Occipital lobe (tissue), 2 donors: Measurements from ENCODE around the gene POU2F2. TPM values are rescaled to one million over a fixed set of nuclear protein-coding genes. Genes with fewer than 3 reads are reported as not detected.
"Not testable (repeated sequence)": the region's sequence is repeated elsewhere in the genome, so short reads cannot be mapped to it uniquely, and the experiment has no call there.

Experiments used
- DNase-seq: peaks from one replicate; lab custom pipeline; 2025; lab: John Stamatoyannopoulos, UW
- total RNA-seq: library from RNA; depleted of rRNA; stranded (reverse); fragments of >200 nt; gene quantifications from one replicate; pipeline ENCODE4 v1.2.3, GENCODE V29; 2014

Gene POU2F2
- total RNA-seq, 1 donor from 2014 or later = 3.0 TPM

DNA sequence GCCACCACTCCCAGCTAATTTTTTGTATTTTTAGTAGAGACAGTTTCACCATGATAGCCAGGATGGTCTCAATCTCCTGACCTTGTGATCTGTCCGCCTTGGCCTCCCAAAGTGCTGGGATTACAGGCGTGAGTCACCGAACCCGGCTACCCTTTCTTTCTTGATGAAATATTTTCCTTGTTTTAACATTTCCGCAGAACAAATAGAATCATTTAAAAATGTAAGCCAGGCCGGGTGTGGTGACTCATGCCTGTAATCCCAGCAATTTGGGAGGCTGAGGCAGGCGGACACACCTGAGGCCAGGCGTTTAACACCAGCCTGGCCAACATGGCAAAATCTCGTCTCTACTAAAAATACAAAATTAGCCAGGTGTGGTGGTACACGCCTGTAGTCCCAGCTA lies 32.0 kb downstream of the POU2F2 start:
- not testable (repeated sequence) for DNase-seq

DNA sequence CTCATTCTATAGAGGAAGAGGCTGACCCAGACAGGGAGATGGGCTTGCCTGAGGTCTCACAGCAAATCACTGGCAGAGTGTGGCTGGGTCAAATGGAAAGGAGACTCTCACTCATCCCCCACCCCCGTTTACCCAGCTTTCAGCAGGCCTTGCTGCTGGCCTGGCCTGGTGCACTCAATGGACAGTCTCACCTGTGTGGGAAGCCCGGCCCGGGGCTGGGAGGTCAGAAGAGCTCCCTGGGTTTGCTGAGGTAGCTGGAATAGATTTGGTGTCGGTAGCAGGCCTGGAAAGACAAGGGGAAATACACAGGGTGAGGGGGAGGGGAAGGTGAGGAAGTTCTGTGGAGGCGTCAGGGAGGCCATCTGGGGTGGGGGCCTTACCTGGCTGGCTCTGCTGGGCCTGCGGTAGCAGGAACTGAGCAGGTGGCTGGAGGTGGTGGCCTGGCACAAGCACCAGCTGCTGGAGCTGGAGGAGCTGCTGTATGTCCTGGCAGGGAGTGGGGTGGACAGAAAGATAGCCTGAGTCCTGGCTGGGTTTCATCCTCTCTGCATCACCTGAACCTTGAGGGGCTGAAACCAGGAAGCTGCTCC lies 32.8 kb downstream of the POU2F2 start:
- DNase-seq = no peak

DNA sequence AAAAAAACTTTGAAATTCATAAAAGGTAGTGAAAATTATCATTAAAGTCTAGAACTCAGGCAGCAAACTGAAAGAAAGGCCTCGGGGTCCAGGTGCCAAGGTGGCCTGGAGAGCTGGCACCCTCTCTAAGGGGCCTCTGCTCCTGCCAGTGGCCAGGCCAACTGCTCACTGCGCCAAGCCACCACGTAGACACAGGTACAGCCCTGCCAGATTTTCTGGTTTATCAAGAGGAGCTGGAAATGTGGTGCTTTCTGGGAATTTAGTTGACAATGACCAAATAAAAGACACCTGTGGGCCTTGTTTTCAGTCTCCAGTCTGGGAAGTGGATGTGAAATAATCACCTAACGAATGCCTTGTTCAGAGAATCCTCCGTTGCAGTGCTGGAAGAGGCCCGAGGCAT lies 33.5 kb downstream of the POU2F2 start:
- no peak for DNase-seq

DNA sequence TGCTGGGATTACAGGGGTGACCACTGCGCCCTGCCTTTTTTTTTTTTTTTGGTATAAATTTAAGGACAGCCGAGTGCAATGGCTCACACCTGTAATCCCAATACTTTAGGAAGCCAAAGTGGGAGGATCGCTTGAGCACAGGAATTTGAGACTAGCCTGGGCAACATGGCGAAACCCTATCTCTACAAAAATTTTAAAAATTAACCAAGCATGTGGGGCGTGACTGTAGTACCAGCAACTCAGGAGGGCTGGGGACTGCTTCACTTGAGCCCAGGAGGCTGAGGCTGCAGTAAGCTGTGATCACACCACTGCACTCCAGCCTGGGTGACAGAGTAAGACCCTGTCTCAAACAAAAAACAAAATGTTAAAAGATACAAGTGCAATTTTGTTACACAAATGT lies 34.8 kb downstream of the POU2F2 start:
- DNase-seq = no peak

DNA sequence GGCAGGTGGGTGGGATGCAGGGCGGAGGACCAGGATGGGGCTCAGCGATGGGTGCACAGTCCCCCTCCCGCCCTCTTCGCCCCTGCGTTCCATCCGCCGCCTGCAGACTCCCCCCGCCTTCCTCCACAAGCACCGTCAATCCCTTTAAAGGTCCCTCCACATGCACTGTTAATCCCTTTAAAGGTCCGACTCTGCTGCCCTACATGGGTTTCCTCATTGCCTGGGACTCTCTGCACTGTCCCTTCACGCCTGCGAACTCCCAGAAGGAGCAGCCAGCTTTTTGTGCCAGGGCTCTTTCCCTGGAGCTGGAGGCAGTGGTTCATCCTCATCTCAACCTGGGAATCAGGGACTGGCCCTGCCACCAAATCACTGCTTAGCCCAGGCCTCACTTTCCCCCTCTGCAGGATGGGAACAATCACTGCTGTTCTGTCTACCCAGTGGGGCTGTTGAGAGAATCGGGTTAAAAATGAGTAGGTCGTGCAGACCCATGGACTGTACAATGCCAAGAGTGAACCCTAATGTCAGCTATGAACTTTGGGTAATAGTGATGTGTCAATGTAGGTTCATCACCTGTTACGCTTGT lies 35.9 kb downstream of the POU2F2 start:
- no peak for DNase-seq

DNA sequence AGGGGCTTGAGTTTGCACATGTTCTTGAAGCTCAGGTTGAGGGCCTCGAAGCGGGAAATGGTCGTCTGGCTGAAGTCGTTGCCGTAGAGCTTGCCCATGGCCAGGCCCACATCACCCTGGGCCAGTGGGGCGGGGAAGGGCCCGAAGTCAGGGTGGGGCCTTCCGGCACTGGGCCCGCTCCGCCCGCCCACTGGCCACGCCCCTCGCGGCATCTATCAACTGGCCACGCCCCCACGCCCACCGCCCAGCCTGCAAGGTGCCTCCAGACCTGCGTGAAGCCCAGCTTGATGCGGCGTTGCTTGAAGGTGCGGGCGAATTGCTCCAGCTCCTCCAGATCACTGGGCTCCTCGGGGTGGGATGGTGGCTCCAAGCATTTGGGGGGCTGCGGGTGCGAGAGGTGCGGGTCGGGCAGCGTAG lies 36.4 kb downstream of the POU2F2 start:
- DNase-seq = no peak

DNA sequence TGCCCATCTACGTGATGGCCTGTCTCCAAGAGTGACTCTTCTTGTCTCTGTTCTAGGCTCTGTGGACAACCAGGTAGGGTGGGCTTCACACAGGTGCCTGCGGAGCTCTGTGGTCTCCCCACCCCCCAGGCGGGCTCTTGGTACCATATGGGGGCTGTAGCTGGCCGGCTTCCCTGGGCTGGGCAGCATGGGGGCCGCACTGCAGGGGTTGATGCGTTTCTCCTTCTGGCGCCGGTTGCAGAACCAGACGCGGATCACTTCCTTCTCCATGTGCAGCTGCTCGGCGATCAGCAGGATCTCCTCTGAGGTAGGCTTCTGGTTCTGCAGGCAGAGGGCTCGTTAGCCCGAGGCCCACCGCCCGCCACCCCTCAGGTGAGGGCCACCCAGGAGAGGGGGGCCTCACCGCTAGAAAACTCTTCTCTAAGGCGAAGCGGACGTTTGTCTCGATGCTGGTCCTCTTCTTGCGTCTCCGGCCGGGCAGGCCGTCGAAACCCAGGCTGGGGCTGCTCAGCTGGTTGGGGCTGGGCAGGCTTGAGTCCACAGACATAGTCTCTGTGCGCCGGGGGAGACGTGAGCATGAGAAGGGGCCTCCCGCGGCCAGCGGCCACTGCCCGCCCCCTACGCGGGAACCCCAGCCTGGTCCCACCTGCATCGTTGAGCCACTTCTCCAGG lies 37.0 kb downstream of the POU2F2 start:
- no peak for DNase-seq

DNA sequence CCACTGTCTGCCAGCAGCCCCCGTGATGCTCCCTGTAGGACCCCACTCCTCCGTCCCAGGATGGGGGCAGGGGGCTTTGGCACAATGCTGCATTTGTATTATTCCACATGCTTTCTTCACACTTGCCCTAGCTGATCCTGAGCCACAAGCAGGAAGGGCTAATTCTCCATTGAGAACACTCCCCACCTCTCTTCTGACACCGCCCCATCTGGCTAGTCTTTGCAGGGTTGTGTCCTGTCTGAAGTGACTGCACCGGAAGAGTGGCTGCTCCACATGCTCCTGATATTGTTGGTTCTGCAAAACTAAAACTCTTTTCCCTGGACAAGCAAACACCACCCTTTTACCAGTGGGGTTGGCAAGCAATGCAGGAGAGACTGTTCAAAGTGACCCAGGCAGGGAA lies 38.3 kb downstream of the POU2F2 start:
- no peak for DNase-seq

DNA sequence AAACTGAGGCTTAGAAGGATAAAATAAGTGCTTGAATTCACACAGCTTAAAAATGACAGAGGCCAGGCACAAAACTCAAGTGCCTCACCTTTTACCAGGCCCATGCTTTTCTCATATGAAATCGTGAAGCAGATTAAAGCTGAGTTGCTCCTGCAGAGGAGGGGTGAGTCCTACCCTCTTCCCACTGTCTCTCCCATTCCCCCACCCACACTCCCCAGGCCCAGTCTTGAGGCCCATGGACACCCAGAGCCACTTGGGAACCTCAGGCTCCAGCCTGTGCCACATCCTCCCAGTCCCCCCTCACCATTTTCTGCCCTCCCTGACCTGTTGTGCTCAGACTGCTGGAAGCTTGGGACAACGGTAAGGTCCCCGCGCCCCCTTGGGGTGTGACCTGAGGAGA lies 38.7 kb downstream of the POU2F2 start:
- no peak for DNase-seq

DNA sequence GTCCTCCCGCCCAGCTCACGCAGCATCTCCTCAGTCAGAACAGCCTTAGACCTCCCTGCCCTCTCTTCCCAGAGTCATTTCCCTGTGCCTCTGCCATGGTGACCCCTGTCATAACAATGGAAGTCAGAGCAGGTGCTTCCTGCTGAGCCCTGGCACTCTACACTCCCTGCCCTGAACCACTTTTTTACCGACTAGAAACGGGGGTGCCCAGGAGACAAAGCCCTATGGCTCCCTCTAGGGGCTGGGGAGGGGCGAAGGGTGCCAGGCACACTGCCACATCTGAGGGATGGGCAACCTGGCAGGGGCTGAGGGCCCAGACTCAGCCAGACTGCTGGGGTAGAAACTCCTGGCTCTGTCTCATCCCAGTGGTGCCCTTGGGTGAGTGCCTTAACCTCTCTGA lies 39.9 kb downstream of the POU2F2 start:
- no peak for DNase-seq

DNA sequence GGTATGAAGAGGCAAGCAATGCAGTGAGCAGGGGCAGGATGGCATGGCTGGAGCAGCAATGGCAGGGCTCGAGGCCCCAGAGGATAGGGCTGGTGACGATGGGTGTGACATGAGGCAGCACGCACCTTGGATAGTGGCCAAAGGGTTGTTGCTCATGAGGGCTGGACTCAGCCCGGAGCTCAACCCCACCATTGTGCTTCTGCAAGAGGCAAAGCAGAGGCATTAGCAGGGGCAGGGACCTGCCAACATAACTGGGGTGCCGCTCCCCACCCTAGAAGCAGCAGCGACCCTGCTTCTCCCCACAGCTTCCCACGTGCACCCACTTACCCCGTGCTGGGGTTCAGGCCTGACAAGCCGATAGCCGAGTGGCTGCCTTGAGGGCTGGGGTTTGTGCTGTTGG lies 40.5 kb downstream of the POU2F2 start:
- no peak for DNase-seq

DNA sequence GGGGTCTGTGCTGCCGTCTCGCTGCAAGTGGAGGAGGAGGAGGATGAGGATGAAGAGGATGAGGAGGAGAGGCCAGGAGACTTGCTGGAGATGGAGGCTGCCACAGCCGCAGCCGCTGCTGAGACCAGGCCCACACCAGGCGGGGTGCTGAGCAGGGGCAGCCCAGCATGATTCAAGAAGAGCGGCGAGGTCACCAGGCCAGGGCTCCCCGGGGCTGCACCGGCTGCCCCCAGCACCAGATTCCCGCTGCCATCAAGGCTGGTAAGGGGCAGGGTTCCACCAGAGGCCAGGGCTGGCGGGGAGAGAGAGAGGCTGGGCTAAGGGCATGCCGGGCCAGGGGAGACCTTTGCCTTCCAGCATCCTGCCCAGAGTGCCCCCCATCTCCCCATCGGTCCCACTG lies 40.9 kb downstream of the POU2F2 start:
- DNase-seq = no peak

DNA sequence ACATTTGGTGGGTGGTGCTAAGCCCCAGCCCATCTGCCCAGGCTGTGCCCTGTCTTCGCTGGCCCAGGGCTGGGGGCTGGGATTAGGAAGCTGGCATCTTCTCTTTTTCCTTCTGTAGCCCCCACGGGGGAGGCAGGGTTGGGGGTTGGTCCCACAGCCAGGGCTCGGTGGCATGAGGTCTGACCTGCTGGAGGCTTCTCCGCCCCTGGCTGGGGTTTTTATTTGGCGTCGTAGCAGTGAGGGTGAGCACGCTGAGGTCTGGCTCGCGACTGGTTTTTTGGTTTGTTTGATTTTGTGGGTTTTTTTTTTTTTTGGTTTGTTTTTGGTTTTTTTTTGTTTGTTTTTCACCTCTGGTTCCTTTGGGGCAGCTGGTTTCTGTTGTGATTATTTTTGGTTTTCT lies 41.6 kb downstream of the POU2F2 start:
- no peak for DNase-seq

DNA sequence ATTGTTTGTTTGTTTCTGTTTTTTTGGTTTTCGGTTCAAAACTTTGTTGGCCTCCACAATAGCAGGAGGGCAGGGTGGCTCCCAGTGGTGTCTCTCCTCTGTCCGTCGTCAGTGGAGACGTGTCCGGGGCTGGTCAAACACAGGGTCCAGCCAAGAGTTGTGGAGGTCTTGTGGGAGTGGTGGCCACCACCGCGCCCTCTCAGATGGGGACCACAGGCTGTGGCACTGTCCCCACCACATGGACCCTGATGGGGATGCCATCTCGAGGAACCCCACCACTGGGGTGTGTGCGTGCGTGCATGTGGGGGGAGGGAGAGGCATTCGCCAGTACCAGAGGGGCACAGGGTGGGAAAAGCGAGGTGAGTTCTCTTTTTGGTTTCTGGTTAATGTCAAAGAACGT lies 42.5 kb downstream of the POU2F2 start:
- no peak for DNase-seq

DNA sequence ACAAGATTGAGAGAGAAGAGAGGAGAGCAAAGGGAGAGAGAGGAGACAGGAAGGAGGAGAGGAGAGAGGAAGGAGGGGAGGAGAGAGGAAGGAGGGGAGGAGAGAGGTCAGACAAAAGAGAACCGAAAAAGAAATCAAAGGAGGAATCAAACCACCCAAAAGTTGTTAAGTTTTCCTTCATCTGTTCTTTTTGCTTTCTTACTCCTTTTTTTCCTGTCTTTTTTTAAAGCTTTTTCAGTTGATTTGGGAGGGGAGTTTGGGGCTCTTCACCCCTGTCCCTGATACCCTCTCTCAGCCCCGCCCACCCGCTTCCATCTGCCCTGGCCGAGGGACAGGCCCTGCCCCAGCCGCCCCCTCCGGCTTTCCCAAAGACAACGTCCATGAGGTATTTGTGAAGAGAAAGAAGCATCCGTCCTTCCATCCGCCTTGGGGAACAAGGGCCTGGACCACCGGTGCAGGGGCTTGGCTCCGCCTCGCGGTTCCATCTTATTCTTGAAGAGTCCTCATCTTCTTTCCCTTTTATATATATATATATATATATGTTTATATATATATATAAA lies 43.0 kb downstream of the POU2F2 start:
- no peak for DNase-seq

DNA sequence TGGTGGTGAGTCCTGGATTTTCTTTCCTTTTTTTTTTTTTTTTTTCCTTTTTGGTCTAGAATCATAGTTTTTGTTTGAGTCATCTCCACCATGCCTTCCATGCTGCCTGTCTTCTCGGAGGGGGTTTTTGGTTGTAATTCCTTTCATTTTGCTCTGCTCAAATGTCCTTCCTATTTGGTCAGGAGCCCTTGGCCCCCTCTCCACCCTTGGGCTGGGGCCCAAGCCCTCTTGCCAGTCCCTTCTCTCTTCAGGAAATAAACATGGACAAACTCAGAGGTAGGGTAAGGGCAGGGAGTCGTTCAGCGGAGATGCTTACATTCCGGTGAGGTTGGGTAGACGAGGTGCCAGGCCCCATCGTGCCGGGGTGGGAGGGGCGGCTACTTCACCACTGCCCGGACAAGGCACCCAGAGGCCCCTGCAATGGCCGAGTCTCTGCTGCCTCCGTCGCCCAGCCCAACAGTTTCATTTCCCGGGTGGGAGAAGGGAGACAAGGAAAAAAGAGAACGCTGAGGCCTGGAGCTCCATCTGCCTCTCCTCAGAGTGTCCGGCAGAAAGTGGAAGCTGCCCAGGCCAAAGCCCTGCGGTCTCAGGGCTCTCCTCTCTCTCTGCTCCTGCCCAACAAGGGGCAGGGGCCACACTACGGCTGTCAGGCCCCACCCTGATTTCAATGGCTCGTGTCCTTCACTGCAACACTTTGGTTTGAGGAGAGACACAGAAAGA lies 43.6 kb downstream of the POU2F2 start:
- DNase-seq = no peak

DNA sequence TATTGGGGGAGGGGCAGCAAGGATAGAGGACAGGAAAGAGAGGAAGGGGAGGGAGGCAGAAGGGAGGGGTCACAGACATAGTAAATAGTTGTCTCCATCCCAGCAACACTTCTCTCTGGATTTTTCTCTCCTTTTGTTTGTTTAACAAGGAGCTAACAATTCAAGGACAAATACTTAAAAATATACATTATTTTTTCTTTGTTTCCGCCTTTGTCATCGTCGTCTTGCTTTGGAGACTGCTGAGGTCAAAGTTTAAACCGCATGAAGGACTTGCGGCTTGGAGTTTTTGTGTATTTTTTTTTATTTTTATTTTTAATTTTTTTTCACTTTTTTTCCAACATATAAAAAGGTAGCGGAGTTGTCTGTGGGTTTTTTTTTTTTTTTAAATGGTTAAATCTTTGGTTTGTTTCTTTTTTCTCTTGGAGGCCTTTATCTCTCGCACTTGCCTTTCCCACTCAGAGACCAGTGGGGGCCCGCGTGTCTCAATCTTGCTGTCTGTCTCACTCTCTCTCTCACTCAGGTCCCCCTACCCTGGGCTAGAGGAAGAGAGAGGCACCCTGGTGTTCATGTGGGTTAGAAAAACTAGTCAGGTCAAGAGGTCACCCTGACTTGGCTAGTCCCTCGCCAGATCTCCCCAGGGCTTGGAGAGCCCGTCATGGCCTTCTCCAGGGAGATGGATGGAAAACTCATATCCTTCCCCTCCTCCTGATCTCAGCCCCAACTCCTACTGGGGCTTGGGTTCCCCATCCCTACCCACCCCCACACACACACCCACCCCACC lies 45.3 kb downstream of the POU2F2 start:
- no peak for DNase-seq

DNA sequence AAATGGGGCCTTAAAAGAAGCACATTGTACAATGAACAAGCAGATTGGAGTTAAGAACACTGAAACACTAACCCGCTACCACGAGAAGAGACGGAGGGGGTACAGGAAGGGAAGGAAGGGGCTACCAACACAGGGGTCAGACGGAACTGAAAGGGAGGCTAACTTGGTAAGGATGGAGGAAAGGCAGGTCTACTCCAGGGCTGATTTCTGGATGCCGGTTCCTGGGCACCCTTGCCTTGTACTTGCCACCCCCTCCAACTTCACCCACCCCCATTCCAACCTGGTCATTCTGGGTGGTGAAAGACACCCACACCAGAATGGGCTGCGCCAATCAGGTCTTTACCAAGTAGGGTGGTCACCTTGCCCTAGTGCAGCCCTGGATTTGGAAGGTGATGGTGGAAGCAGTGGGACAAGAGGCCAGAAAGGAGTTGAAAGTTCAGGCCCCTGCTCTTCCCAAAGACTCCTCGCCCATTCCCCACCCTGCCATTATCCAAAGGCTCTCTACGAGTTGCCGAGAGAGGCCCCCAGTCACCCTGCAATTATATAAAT lies 46.0 kb downstream of the POU2F2 start:
- no peak for DNase-seq

DNA sequence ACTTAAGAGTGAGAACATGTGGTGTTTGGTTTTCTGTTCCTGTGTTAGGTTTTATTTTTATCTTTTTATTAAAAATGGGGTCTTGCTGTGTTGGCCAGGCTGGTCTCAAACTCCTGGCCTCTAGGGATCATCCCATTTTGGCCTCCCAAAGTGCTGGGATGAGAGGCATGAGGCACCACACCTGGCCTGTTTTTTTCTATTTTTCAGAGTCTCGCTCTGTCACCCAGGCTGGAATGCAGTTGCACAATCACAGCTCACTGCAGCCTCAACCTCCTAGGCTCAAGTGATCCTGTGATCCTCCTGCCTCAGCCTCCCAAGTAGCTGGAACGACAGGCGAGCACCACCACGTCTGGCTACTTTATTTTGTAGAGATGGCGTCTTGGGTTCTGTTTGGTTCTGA lies 48.7 kb downstream of the POU2F2 start:
- no peak for DNase-seq

DNA sequence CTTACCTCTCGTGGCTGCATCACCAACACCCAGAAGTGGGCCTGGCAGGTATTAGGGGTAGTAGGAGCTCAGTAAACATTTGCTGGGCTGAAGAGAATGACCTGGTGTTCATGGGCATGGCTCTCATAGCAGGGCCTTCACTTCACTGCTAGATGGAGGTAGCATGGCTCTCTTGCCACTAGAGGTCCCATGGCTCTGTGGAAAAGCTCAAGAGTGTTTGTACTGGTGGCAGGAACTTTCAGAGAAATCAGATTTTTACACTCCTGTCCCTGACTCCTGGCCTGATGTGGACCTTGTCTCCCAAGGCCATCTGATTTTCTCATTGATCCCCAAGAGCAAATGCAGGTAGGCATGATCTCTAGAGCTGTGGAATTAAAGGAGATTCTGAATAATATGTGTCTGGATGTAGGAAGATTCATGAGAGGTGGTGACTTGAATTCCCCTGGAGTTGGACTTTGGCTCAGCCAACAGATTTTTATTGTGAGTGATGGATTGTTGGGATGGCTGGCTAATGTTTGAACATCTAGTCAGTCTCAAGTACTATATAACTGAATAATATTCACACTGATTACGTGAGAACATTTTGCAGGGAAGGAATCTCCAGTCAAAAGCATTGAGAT lies 50.6 kb downstream of the POU2F2 start:
- DNase-seq = no peak
